Fibroblast of skin of left biceps (primary cell): ENCODE results near the gene GPR39.
"Not testable (repeated sequence)": the region's sequence is repeated elsewhere in the genome, so short reads cannot be mapped to it uniquely, and the experiment has no call there.

ENCODE experiments used
- DNase-seq, 2 experiments: peaks; one replicate each; pipeline ENCODE4 v3.0.0-alpha.2; 2013; ENCODE audit warnings: low read depth in 2 of 2

GPR39 gene

GRCh38 chr2:132416723-132417395 lies at the start of gene GPR39:
GPR39 (plus strand) TSS chr2:132416805.
- no peak for DNase-seq

- no peak for DNase-seq
Observed at GRCh38 chr2:132368191-132368590, 48.4 kb upstream of the GPR39 start.

GRCh38 chr2:132372276-132372675 lies 44.3 kb upstream of the GPR39 start:
- DNase-seq, result no peak

GRCh38 chr2:132373391-132374135 lies 43.0 kb upstream of the GPR39 start:
- DNase-seq, result no peak

- DNase-seq, result no peak
Observed at GRCh38 chr2:132374151-132374550, 42.5 kb upstream of the GPR39 start.

GRCh38 chr2:132374551-132374950 lies 42.1 kb upstream of the GPR39 start:
- no peak for DNase-seq

- DNase-seq, result no peak
Observed at GRCh38 chr2:132374961-132375360, 41.6 kb upstream of the GPR39 start.

- no peak for DNase-seq
Observed at GRCh38 chr2:132381376-132381775, 35.2 kb upstream of the GPR39 start.

- DNase-seq, result no peak
Observed at GRCh38 chr2:132383956-132384355, 32.6 kb upstream of the GPR39 start.

GRCh38 chr2:132384491-132385151 lies 32.0 kb upstream of the GPR39 start:
- DNase-seq, result no peak

GRCh38 chr2:132387126-132387525 lies 29.5 kb upstream of the GPR39 start:
- no peak for DNase-seq

- DNase-seq, result no peak
Observed at GRCh38 chr2:132390076-132390475, 26.5 kb upstream of the GPR39 start.

- DNase-seq, result no peak
Observed at GRCh38 chr2:132391378-132391777, 25.2 kb upstream of the GPR39 start.

GRCh38 chr2:132392221-132392620 lies 24.4 kb upstream of the GPR39 start:
- DNase-seq, result no peak

- no peak for DNase-seq
Observed at GRCh38 chr2:132392879-132393278, 23.7 kb upstream of the GPR39 start.

- DNase-seq, result not testable (repeated sequence)
Observed at GRCh38 chr2:132397042-132397441, 19.6 kb upstream of the GPR39 start.

GRCh38 chr2:132400169-132400900 lies 16.3 kb upstream of the GPR39 start:
- DNase-seq, result peak in 1 of 2 experiments; percentile 16

GRCh38 chr2:132400901-132401240 lies 15.7 kb upstream of the GPR39 start:
- no peak for DNase-seq

- no peak for DNase-seq
Observed at GRCh38 chr2:132401326-132401725, 15.3 kb upstream of the GPR39 start.

GRCh38 chr2:132403146-132403545 lies 13.5 kb upstream of the GPR39 start:
- no peak for DNase-seq

GRCh38 chr2:132404056-132404455 lies 12.5 kb upstream of the GPR39 start:
- DNase-seq, result no peak

GRCh38 chr2:132407784-132408183 lies 8.8 kb upstream of the GPR39 start:
- no peak for DNase-seq
